GM18511 (cell line): ENCODE data around the gene MAGEB4.

Experiments
- ATAC-seq: cut with Tn5 transposase; IDR thresholded peaks from one replicate; pipeline ENCODE4 v1.9.1; 2021; ENCODE audit warnings: mild to moderate bottlenecking, moderate library complexity; ENCODE audit not compliant: unreplicated experiment

MAGEB4 gene

GRCh38 chrX:30283456-30284200 lies 41.8 kb downstream of the MAGEB4 start:
- no peak for ATAC-seq
